Hindlimb muscle (tissue), 1 donor: ENCODE data around the gene HHIP. TPM values are rescaled to one million over a fixed set of nuclear protein-coding genes. Genes with fewer than 3 reads are reported as not detected.

Experiments
- DNase-seq: peaks from one replicate; pipeline ENCODE4 v3.0.0-alpha.2; 2013
- polyA plus RNA-seq: library from polyadenylated mRNA; unstranded; fragments of 120-200 nt; gene quantifications from one replicate; pipeline ENCODE4 v1.2.1, GENCODE V29; 2013; ENCODE audit not compliant: insufficient read length

Gene HHIP
- polyA plus RNA-seq, 1 donor = 3.2 TPM

GRCh38 chr4:144655491-144655890 is 9.5 kb downstream of the HHIP start:
- DNase-seq = no peak

GRCh38 chr4:144656850-144657249 is 10.9 kb downstream of the HHIP start:
- DNase-seq = peak; percentile 38

GRCh38 chr4:144658015-144658567 is 12.1 kb downstream of the HHIP start:
- DNase-seq = no peak

GRCh38 chr4:144658903-144659302 is 12.9 kb downstream of the HHIP start:
- DNase-seq = no peak

GRCh38 chr4:144659447-144659846 is 13.5 kb downstream of the HHIP start:
- DNase-seq = no peak

GRCh38 chr4:144663834-144664475 is 18.0 kb downstream of the HHIP start:
- no peak for DNase-seq

GRCh38 chr4:144666539-144667175 is 20.7 kb downstream of the HHIP start:
- DNase-seq = no peak

GRCh38 chr4:144667500-144667899 is 21.5 kb downstream of the HHIP start:
- DNase-seq = no peak

GRCh38 chr4:144670776-144671175 is 24.8 kb downstream of the HHIP start:
- DNase-seq = no peak

GRCh38 chr4:144674711-144675110 is 28.8 kb downstream of the HHIP start:
- no peak for DNase-seq

GRCh38 chr4:144681806-144682205 is 35.9 kb downstream of the HHIP start:
- DNase-seq = peak; percentile 18

- DNase-seq = no peak
Observed at GRCh38 chr4:144683516-144683915, 37.6 kb downstream of the HHIP start.

- DNase-seq = no peak
Observed at GRCh38 chr4:144685911-144686310, 40.0 kb downstream of the HHIP start.

- no peak for DNase-seq
Observed at GRCh38 chr4:144686921-144687320, 41.0 kb downstream of the HHIP start.

GRCh38 chr4:144687466-144687865 is 41.5 kb downstream of the HHIP start:
- no peak for DNase-seq

GRCh38 chr4:144688035-144688569 is 42.1 kb downstream of the HHIP start:
- no peak for DNase-seq

GRCh38 chr4:144689125-144689524 is 43.2 kb downstream of the HHIP start:
- no peak for DNase-seq

- DNase-seq = no peak
Observed at GRCh38 chr4:144695721-144696120, 49.8 kb downstream of the HHIP start.

- no peak for DNase-seq
Observed at GRCh38 chr4:144696376-144696775, 50.4 kb downstream of the HHIP start.

- no peak for DNase-seq
Observed at GRCh38 chr4:144699565-144699964, 53.6 kb downstream of the HHIP start.

GRCh38 chr4:144701683-144702233 is 55.8 kb downstream of the HHIP start:
- DNase-seq = no peak

- DNase-seq = no peak
Observed at GRCh38 chr4:144703494-144703893, 57.5 kb downstream of the HHIP start.
